Measurements from ENCODE around the gene PRSS27.
"Not testable (repeated sequence)": the region's sequence is repeated elsewhere in the genome, so short reads cannot be mapped to it uniquely, and the experiment has no call there.

Gene PRSS27

DNA sequence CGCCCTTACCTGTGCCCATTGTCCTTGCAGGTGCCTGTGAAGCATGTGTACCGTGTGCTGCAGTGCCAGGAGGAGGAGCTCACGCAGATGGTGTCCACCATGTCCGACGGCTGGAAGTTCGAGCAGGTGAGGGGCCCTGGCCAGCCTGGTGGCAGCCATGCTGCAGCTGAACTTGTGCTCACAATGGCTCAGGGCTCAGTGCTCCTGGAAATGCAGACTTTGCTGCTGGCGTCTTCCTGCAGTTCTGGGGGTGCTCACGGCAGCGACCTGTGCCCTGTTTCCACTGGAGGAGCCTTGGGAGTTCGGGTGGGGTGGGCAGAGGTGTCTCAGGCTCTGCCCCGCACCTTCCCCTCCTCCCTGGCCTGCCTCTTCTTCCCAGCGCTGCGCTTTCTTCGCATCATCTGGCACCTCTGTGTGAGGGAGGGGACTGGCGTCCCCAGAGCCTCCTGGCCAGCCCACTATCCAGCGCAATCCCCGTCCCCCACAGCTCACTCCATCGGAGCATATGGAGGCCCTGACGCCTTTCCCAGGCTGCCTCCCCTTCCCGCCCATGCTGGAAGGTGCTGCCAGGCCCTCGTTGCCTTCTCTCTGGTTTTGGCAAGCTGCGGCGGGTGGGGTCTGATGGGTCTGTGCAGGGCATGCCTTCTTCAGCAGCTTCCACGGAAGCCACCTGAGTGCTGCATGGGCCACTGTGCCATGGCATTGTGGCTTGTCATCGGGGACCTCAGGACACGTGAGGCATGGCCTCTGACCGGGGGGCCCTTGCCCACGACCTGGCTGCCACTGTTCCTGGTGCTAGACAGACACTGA lies 20.0 kb downstream of the PRSS27 start:
- FAIRE-seq (no peak), DNase-seq (ENCODE audit: extremely low spot score, insufficient read length, low read depth) (no peak)

DNA sequence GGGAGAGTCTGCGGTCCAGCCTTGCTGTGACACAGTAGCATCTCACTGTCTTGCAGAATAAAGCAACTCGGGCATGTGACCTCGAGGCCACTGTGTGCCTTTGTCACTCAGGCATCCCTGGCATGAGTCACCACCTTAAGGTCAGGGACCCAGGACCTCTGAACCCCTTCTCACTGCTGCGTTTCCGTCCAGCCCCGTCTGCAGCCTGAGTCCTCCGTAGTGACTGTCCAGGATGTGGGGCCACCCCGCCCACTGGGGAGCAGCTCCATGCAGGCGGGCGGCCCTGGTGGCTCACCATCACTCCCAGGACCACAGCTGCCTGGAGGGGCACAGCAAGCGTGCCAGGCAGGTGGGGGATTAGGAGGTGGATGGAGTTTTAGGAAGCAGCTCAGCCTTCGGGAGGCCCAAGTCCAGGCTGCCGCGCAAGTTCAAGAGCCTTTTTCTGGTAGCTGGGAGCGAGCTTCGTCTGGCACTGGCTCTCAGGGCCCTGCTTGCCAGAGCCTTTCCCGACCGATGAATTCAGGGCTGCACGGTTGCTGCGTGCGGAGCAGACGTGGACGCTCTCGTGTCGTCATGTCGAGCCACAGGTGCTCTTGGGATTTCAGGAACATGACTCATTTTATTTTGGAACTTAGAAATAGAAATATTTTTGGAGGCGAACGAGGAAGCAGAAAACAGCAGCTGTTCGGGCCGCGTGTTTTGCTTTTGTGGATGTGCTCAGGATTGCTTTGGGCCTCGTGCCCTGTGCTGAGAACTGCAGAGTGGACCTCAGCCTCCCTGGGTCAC lies 20.9 kb downstream of the PRSS27 start:
- no peak for DNase-seq (ENCODE audit: extremely low spot score, insufficient read length, low read depth)
- FAIRE-seq = no peak

GRCh38 chr16:2698103-2698870 lies 21.7 kb downstream of the PRSS27 start:
- no peak for FAIRE-seq
- DNase-seq (ENCODE audit: extremely low spot score, insufficient read length, low read depth) = no peak

DNA sequence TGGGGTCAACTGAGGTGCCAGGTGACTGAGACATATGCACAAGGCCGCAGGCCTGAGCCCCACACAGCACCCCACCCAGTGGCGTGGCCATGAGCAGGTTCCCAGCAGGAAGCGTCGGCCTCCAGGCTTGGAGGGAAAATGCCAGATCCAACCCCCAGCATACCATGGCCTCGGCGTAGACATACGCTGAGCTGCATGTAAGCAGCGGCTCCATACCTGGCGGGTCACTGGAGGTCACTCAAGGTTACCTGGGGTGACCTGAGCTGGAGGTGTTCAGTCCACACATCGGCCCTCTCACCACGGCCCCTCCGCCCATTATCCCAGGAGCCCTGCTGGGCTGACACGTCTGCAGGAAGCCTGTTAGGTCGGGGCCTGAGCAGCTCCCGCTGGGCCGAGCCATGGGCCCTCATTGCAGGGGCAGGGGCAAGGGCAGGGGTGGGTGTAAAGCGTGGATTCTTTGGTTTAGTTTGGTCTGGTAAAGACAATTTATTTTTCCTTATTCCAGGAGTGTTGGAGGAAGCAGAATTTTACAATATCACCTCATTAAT lies 22.5 kb downstream of the PRSS27 start:
- DNase-seq (ENCODE audit: extremely low spot score, insufficient read length, low read depth) (no peak), FAIRE-seq (no peak)

DNA sequence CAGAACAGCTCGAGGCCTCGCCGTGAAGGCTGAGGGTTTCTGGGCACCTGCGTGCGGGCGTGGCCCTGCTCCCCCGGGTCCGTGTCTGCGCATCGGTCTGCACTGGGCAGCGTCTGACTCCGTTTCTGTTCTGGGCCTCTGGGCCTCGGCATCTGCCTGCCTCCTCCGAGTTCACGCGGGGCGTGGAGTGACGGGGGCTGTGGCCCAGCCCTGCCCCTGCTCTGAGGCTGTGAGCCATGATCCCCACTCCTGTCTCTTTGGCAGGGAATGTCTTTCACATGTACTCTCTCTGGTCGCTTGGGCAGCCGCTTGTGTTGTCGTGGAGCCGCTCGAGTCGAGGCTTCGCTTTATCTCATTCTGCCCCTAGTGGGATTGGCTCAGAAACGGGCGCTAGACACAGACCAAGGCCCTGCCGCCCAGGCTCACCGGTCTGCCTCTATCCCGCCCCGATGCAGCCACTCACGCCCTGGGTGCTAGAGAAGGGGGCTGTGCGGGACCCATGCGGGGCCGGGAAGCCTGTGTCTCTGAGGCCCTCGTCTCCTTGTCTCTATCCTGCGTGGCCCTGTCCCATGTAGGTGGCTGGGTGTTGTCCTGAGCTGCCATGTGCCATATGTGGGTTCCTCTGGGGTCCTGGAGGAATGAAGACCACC lies 23.3 kb downstream of the PRSS27 start:
- DNase-seq (ENCODE audit: extremely low spot score, insufficient read length, low read depth); FAIRE-seq: not testable (repeated sequence)

DNA sequence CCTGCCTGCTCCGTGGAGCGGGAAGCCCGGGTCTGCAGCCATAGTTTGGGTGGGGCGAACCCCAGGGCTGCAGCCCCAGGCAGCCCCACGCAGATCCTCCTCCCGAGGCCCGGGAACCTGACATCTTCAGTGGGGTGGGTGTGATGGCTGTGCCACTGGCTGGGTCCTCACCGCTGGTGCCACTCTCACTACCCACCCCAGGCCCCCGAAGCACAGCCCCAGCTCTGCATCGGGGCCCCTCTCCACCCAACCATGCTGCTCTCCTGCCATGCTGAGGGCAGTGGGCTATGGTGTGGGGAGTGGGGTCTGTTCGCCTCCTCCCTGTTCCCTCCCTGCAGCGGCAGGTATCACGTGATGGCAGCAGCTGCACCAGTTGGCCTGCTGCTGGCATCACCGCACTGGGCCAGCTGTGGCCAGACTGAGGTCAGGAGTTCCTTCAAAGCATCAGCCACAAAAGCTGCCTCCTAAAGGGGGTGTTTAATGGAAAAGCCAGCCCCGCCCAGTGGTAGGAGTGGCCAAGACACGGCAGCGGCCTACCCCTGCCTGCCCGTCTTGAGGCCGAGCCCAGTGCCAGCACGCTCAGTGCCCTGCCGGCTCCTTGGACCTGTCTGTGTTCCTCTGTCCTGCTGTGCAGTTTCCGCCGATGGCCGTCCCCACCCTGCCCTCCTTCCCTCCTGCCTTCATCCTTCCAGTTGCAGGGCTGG lies 26.9 kb downstream of the PRSS27 start:
- DNase-seq (ENCODE audit: extremely low spot score, insufficient read length, low read depth) (no peak), FAIRE-seq (no peak)

- no peak for FAIRE-seq
- DNase-seq (ENCODE audit: extremely low spot score, insufficient read length, low read depth) = no peak
Measured at GRCh38 chr16:2692251-2692947, 27.6 kb downstream of the PRSS27 start.

GRCh38 chr16:2691491-2692248 lies 28.4 kb downstream of the PRSS27 start:
- FAIRE-seq = no peak
- DNase-seq (ENCODE audit: extremely low spot score, insufficient read length, low read depth) = no peak

- no peak for FAIRE-seq
Measured at GRCh38 chr16:2690852-2691251, 29.2 kb downstream of the PRSS27 start.

GRCh38 chr16:2689968-2690801 lies 29.8 kb downstream of the PRSS27 start:
- FAIRE-seq (no peak), DNase-seq (ENCODE audit: extremely low spot score, insufficient read length, low read depth) (no peak)

More at GRCh38 chr16:2690852-2691251, 29.2 kb downstream of the PRSS27 start:
- no peak for DNase-seq (ENCODE audit: extremely low spot score, insufficient read length, low read depth)

GRCh38 chr16:2689422-2689821 lies 30.6 kb downstream of the PRSS27 start:
- DNase-seq (ENCODE audit: extremely low spot score, insufficient read length, low read depth); FAIRE-seq: not testable (repeated sequence)

DNA sequence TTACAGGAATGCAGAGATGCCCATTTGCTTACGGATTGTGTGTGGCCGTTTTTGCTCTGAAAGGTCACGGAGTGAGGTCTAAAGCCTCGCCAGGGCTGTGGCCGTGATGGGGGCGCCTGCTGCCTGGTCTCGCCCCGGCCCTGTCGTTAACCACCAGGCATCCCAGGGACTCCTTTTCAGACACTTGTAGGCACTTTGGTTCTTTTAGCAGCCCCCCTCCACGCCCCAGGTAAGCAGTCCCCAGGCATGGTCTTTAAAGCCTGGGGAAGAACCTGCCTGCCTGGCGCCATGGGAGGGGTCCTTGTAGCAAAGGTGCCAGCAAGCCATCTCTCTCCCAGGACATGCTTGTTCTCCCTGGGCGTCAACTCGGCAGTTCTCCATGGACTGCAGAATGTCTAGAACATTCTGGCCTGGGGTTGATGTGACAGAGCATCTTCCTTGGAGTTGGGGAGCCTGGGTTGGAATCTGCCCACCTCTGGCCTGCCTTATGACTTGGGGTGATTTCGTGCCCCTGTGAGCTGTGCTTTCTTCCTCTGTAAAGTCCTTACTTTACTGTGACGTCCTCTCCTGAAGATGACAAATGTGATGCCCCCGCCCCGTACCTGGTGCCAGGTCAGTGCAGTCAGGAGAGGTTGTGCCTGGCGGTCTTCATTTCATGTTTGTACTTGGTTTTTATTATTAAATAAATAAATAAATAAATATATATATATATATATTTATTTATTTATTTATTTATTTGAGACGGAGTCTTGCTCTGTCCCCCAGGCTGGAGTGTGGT lies 32.3 kb downstream of the PRSS27 start:
- FAIRE-seq (no peak), DNase-seq (ENCODE audit: extremely low spot score, insufficient read length, low read depth) (no peak)

- DNase-seq (ENCODE audit: extremely low spot score, insufficient read length, low read depth) = peak; percentile 71
- no peak for FAIRE-seq
Measured at GRCh38 chr16:2686912-2687507, 33.0 kb downstream of the PRSS27 start.

DNA sequence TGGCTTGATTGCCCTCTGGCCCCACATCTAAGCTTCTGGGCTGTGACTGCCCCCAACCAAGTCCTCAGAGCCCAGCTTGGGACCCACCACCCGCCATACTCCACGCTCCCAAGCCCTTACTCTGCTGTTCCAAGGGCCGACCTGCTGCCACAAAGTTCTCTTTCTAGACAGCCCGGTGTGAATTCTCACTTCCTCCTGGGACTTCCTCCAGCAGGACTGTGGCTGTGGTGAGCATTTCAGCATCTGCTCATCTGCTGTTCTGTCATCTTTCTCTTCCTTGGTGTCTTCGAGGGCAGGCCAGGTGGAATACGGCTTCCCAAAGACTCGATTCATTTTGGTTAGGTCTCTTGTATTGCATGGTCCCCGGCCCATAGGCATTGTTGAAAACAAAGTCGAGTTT lies 33.9 kb downstream of the PRSS27 start:
- DNase-seq (ENCODE audit: extremely low spot score, insufficient read length, low read depth) = not testable (repeated sequence)
- FAIRE-seq = peak; percentile 99

- not testable (repeated sequence) for FAIRE-seq; DNase-seq (ENCODE audit: extremely low spot score, insufficient read length, low read depth)
Measured at GRCh38 chr16:2683041-2683440, 37.0 kb downstream of the PRSS27 start.

Data from GM18507 (cell line).